SK-N-SH (cell line): Measurements from ENCODE around the gene OVOL3.

Source experiments
- CTCF ChIP-seq: fragments of 200-600 bp; sonication (generic); IDR thresholded peaks from 2 replicates; pipeline ENCODE4 v1.6.1; 2017; ENCODE audit warnings: antibody characterized with exemption, mild to moderate bottlenecking, moderate library complexity
- ELF1 ChIP-seq: IDR thresholded peaks from 2 replicates; pipeline ENCODE4 v1.4.0; 2012
- EP300 ChIP-seq, 2 experiments: IDR thresholded peaks; 2 replicates each; pipeline versions ENCODE4 v1.4.0 to v1.6.1; 2012; ENCODE audit warnings: borderline replicate concordance in 1 of 2, low read depth in 1 of 2, low read length in 1 of 2
- GATA2 ChIP-seq: sonication (generic); formaldehyde crosslinking; IDR thresholded peaks from 2 replicates; pipeline ENCODE4 v1.5.0; 2020; ENCODE audit warnings: mild to moderate bottlenecking, missing genetic modification reagents
- JUND ChIP-seq: IDR thresholded peaks from 2 replicates; pipeline ENCODE4 v1.4.0; 2012
- MAX ChIP-seq: IDR thresholded peaks from 2 replicates; pipeline ENCODE4 v1.4.0; 2012; ENCODE audit warnings: low read depth
- PBX3 ChIP-seq: IDR thresholded peaks from 2 replicates; pipeline ENCODE4; 2012
- TAF1 ChIP-seq: IDR thresholded peaks from 2 replicates; pipeline ENCODE4 v1.6.1; 2012; ENCODE audit warnings: low read depth, mild to moderate bottlenecking, low read length, moderate library complexity, borderline replicate concordance
- TEAD4 ChIP-seq: IDR thresholded peaks from 2 replicates; pipeline ENCODE4 v1.4.0; 2012; ENCODE audit warnings: mild to moderate bottlenecking, borderline replicate concordance; ENCODE audit not compliant: insufficient read depth
- USF1 ChIP-seq: IDR thresholded peaks from 2 replicates; pipeline ENCODE4 v1.4.0; 2012; ENCODE audit warnings: low read depth, borderline replicate concordance
- TF ChIP-seq, protein P1 (sequence below): fragments of 150-350 bp; IDR thresholded peaks from 2 replicates; pipeline ENCODE4 v1.6.1; 2017; ENCODE audit warnings: antibody characterized with exemption, low read length, low read depth, borderline replicate concordance
- TF ChIP-seq, protein P2 (sequence below): IDR thresholded peaks from 2 replicates; pipeline ENCODE4 v1.4.0; 2012; ENCODE audit warnings: low read depth, borderline replicate concordance
- TF ChIP-seq, protein P3 (sequence below): fragments of 150-350 bp; IDR thresholded peaks from 2 replicates; pipeline ENCODE4 v1.6.1; 2016; ENCODE audit warnings: mild to moderate bottlenecking, low read depth, low read length

- no peak for TF ChIP-seq CTCF
- TF ChIP-seq, protein P1, sequence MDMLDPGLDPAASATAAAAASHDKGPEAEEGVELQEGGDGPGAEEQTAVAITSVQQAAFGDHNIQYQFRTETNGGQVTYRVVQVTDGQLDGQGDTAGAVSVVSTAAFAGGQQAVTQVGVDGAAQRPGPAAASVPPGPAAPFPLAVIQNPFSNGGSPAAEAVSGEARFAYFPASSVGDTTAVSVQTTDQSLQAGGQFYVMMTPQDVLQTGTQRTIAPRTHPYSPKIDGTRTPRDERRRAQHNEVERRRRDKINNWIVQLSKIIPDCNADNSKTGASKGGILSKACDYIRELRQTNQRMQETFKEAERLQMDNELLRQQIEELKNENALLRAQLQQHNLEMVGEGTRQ, result no peak
- no peak for TF ChIP-seq MAX
- TF ChIP-seq TAF1, result no peak
- TF ChIP-seq PBX3, result no peak
- TF ChIP-seq ELF1, result no peak
- TF ChIP-seq JUND, result no peak
- TF ChIP-seq, protein P2, sequence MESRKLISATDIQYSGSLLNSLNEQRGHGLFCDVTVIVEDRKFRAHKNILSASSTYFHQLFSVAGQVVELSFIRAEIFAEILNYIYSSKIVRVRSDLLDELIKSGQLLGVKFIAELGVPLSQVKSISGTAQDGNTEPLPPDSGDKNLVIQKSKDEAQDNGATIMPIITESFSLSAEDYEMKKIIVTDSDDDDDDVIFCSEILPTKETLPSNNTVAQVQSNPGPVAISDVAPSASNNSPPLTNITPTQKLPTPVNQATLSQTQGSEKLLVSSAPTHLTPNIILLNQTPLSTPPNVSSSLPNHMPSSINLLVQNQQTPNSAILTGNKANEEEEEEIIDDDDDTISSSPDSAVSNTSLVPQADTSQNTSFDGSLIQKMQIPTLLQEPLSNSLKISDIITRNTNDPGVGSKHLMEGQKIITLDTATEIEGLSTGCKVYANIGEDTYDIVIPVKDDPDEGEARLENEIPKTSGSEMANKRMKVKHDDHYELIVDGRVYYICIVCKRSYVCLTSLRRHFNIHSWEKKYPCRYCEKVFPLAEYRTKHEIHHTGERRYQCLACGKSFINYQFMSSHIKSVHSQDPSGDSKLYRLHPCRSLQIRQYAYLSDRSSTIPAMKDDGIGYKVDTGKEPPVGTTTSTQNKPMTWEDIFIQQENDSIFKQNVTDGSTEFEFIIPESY, result no peak
- TF ChIP-seq, protein P3, sequence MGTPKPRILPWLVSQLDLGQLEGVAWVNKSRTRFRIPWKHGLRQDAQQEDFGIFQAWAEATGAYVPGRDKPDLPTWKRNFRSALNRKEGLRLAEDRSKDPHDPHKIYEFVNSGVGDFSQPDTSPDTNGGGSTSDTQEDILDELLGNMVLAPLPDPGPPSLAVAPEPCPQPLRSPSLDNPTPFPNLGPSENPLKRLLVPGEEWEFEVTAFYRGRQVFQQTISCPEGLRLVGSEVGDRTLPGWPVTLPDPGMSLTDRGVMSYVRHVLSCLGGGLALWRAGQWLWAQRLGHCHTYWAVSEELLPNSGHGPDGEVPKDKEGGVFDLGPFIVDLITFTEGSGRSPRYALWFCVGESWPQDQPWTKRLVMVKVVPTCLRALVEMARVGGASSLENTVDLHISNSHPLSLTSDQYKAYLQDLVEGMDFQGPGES, result no peak
- no peak for TF ChIP-seq TEAD4
- TF ChIP-seq EP300 (IDR thresholded peaks at IDR 0.05; ENCODE audit: borderline replicate concordance in 1 of 2, low read depth in 1 of 2, low read length in 1 of 2), result no peak
- no peak for TF ChIP-seq GATA2 (CRISPR knock-in tag)
- no peak for TF ChIP-seq USF1
Measured at GRCh38 chr19:36111200-36111539, 227 bp downstream of the OVOL3 start.
